ENCODE data around the gene CDKN3. TPM values are rescaled to one million over a fixed set of nuclear protein-coding genes. Genes with fewer than 3 reads are reported as not detected.
A peak's percentile ranks its signal among the peaks of the same experiment; 100 is the strongest.
"Not testable (repeated sequence)": the region's sequence is repeated elsewhere in the genome, so short reads cannot be mapped to it uniquely, and the experiment has no call there.

CDKN3 gene
- total RNA-seq, 1 donor from 2014 or later: 5.5 TPM

DNA sequence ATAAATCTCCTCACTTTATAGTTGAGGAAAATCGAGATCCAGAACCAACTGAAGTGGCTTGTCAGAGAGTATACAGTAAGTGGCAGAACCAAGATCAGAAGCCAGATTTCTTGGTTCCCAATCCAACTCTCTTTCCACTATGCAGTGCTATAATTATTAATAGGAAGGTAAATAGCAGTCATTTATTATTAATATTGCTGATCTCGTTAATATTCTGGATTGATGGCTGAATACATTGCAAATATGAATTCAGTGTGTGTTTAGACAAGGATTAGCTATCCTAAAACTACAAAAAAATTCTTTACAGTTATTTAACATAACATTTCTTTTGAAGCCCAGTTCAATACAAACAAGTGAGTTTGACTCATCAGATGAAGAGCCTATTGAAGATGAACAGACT lies 2.8 kb downstream of the CDKN3 start:
- DNase-seq: no peak
- intact Hi-C loops (cut with micrococcal nuclease): no loop called here
- ATAC-seq: no peak

GRCh38 chr14:54403401-54404005 lies 6.7 kb downstream of the CDKN3 start:
- intact Hi-C loops (cut with micrococcal nuclease); DNase-seq; ATAC-seq: not testable (repeated sequence)

DNA sequence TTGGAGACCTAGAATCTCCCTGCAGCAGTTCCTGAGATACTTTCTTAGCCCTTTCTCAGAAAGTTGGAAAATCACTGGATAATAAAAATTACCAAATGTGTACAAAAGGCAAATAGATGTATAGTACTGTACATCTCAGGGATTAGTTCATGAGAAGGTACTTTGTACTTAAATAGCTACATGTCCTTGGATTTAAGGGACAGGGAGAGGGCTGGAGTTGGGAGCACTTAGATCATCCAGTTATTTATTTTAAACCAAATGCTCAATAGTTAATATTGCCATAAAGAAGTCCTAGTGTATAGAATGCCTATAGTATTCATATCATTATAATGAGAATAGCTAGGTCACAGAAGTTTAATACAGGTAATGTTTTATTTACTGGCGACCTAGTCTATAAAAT lies 13.4 kb downstream of the CDKN3 start:
- DNase-seq (no peak), ATAC-seq (no peak)
- intact Hi-C loops (cut with micrococcal nuclease): no loop called here

- intact Hi-C loops (cut with micrococcal nuclease): no loop called here
- ATAC-seq (no peak), DNase-seq (no peak)
Measured at GRCh38 chr14:54411371-54411770, 14.6 kb downstream of the CDKN3 start.

- DNase-seq: no peak
- intact Hi-C loops (cut with micrococcal nuclease): no loop called here
- peak; percentile 71 for ATAC-seq
Measured at GRCh38 chr14:54420478-54421142, 23.8 kb downstream of the CDKN3 start.

DNA sequence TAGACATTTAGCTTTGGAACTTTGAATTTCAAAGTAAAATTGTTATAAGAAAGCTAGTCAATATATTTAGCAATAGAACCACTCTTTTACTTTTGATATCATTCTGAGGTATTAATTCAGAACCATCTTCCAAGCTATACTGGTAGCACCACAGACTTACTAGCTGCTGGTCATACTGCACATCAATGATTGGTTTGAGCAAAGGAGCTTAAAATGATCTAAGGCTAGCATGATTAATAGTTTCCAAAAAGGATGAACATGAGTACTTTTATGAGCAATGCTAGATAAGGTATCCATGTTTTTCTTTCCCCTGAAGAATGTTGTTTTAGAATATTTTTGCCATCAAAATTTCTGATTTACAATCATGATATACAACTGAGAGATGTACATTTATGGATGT lies 27.2 kb downstream of the CDKN3 start:
- DNase-seq (no peak), ATAC-seq (no peak)
- intact Hi-C loops (cut with micrococcal nuclease): no loop called here

DNA sequence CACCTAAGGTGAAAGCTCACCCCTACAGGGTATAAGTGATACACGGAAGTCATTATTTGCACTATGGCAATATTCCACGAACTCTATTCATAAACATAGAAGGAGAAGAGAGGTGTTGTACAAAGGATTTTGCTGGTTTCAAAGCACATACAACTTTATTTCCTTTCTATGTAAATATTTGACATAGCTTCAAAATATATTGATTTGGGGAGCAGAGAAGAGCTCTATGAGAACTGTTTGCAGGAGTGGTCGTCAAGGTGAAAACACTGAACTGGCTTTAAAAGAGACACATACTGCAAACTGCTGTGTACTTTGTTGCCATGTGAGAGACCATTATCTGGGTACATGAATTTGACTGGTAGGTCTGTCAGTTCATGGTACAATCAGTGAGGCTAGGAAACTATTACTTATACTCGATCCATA lies 27.7 kb downstream of the CDKN3 start:
- ATAC-seq: no peak
- intact Hi-C loops (cut with micrococcal nuclease): no loop called here
- DNase-seq: no peak

GRCh38 chr14:54425068-54425467 lies 28.3 kb downstream of the CDKN3 start:
- DNase-seq (no peak), ATAC-seq (no peak)
- intact Hi-C loops (cut with micrococcal nuclease): no loop called here

- ATAC-seq (no peak), DNase-seq (no peak)
- intact Hi-C loops (cut with micrococcal nuclease): no loop called here
Measured at GRCh38 chr14:54425537-54426274, 28.9 kb downstream of the CDKN3 start.

DNA sequence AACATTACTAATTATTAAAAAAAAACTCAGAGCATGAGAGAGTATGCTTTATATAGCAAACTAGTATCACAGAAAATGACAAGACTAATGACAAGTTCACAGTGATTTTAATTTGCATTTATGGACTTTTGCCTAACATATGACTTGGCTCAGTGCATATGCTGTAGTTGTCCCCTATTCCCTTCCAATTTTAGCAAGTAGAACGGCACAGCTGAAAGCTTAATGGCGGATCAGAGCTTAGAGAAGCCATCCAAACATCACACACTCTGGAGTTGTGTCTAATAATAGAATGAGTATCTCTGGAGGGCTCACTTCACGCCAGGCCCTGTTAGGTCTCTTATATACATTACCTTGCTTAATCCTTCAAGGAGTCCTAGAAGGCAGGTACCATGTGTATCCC lies 31.1 kb downstream of the CDKN3 start:
- ATAC-seq (peak; percentile 94), DNase-seq (no peak)
- intact Hi-C loops (cut with micrococcal nuclease): no loop called here

- intact Hi-C loops (cut with micrococcal nuclease): no loop called here
- ATAC-seq: no peak
Measured at GRCh38 chr14:54428527-54428926, 31.7 kb downstream of the CDKN3 start.

DNA sequence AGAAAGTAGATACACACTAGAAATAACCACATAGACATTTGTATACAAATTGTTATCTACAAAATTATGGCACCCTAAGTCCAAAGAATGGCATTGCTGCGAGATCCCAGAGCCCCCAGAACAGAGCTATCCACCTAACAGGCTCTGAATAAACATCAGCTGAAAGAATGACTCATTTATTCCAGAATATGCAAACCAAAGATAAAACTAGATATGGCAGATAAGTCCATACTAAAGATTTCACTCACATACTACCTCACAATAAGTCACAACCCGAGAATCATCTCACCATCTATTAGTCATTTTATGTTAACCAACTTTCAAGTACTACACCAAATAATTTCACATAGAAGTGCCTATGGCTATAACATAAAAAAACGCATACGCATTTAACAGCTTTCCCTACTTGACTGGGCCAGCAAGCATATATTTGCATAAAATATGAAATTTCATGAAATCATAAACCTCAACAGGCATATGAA lies 38.7 kb downstream of the CDKN3 start:
- intact Hi-C loops (cut with micrococcal nuclease): no loop called here
- no peak for ATAC-seq
- DNase-seq: no peak

More at GRCh38 chr14:54428527-54428926, 31.7 kb downstream of the CDKN3 start:
- DNase-seq: no peak

GRCh38 chr14:54437954-54438353 lies 41.1 kb downstream of the CDKN3 start:
- DNase-seq; intact Hi-C loops (cut with micrococcal nuclease); ATAC-seq: not testable (repeated sequence)

GRCh38 chr14:54438703-54439102 lies 41.9 kb downstream of the CDKN3 start:
- intact Hi-C loops (cut with micrococcal nuclease): no loop called here
- DNase-seq (no peak), ATAC-seq (no peak)

- intact Hi-C loops (cut with micrococcal nuclease): no loop called here
- ATAC-seq: no peak
- DNase-seq: no peak
Measured at GRCh38 chr14:54440037-54440436, 43.2 kb downstream of the CDKN3 start.

GRCh38 chr14:54440476-54440872 lies 43.7 kb downstream of the CDKN3 start:
- intact Hi-C loops (cut with micrococcal nuclease): no loop called here
- DNase-seq (no peak), ATAC-seq (no peak)

- intact Hi-C loops (cut with micrococcal nuclease): no loop called here
- DNase-seq (peak; percentile 95), ATAC-seq (peak; percentile 99)
Measured at GRCh38 chr14:54440873-54441868, 44.4 kb downstream of the CDKN3 start, which contains the start of gene CNIH1. Gene CNIH1, minus strand, starts transcription at chr14:54441374. Its CDS starts 47 bp downstream, at chr14:54441327.

DNA sequence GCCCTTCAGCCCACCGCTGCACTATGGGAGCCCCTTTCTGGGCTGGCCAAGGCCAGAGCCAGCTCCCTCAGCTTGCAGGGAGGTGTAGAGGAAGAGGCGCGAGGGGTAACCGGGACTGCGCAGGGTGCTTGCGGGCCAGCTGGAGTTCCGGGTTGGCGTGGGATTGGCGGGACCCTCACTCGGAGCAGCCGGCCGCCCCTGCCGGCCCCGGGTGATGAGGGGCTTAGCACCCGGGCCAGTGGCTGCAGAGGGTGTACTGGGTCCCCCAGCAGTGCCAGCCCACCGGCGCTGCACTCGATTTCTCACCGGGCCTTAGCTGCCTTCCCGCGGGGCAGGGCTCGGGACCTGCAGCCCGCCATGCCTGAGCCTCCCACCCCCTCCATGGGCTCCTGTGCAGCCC lies 46.2 kb downstream of the CDKN3 start:
- ATAC-seq; intact Hi-C loops (cut with micrococcal nuclease); DNase-seq: not testable (repeated sequence)

DNA sequence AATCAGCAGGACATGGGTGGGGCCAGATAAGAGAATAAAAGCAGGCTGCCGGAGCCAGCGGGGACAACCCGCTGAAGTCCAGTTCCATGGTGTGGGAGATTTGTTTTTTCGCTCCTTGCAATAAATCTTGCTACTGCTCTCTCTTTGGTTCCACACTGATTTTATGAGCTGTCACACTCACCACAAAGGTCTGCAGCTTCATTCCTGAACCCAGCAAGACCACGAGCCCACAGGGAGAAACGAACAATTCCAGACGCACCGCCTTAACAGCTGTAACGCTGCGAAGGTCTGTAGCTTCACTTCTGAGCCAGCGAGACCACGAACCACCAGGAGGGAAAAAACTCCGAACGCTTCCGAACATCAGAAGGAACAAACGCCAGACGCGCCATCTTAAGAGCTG lies 47.2 kb downstream of the CDKN3 start:
- DNase-seq (no peak), ATAC-seq (no peak)
- intact Hi-C loops (cut with micrococcal nuclease): no loop called here

Measured in left ventricle myocardium superior (tissue), 1 donor.